ENCODE results near the gene MARCKSL1. TPM values are rescaled to one million over a fixed set of nuclear protein-coding genes. Genes with fewer than 3 reads are reported as not detected.

The MARCKSL1 gene
- total and polyA plus RNA-seq, 2 of the 13 experiments (the other 11 are each of a cell fraction or from before 2014, with no cell fraction given): 81.9 to 155 TPM

GRCh38 chr1:32337855-32338636 lies 2.0 kb upstream of the MARCKSL1 start (continued):
- no peak for TF ChIP-seq ZNF552 (CRISPR knock-in tag; IDR thresholded peaks at IDR 0.05; ENCODE audit: borderline replicate concordance)
- no peak for TF ChIP-seq HNF4G (IDR thresholded peaks at IDR 0.05; ENCODE audit: borderline replicate concordance, low read depth, low read length)
- no peak for TF ChIP-seq HNF4G (CRISPR knock-in tag; IDR thresholded peaks at IDR 0.05; ENCODE audit: borderline replicate concordance, low read depth)
- no peak for TF ChIP-seq ZNF12 (CRISPR knock-in tag; IDR thresholded peaks at IDR 0.05)
- TF ChIP-seq SALL2 (CRISPR knock-in tag; IDR thresholded peaks at IDR 0.05): 0 out of 2 replicates have a peak, but pooled peaks have one; percentile 43
- TF ChIP-seq ATF5 (CRISPR knock-in tag; IDR thresholded peaks at IDR 0.05; ENCODE audit: low read depth): no peak
- TF ChIP-seq ETS1 (CRISPR knock-in tag; IDR thresholded peaks at IDR 0.05): no peak
- TF ChIP-seq ZSCAN22 (CRISPR knock-in tag; IDR thresholded peaks at IDR 0.05): no peak
- no peak for TF ChIP-seq ZNF367 (CRISPR knock-in tag; IDR thresholded peaks at IDR 0.05; ENCODE audit: borderline replicate concordance)
- TF ChIP-seq ZNF556 (CRISPR knock-in tag; IDR thresholded peaks at IDR 0.05; ENCODE audit: borderline replicate concordance): no peak
- TF ChIP-seq ZC3H13 (CRISPR knock-in tag; IDR thresholded peaks at IDR 0.05): no peak
- no peak for TF ChIP-seq GTF3A (CRISPR knock-in tag; conservative IDR thresholded peaks at IDR 0.05)
- TF ChIP-seq RFX5 (IDR thresholded peaks at IDR 0.05; ENCODE audit: low read depth, low read length): no peak
- TF ChIP-seq MEF2D (CRISPR knock-in tag; IDR thresholded peaks at IDR 0.05): no peak
- TF ChIP-seq ZNF513 (CRISPR knock-in tag; conservative IDR thresholded peaks at IDR 0.05): no peak
- TF ChIP-seq, protein P1, sequence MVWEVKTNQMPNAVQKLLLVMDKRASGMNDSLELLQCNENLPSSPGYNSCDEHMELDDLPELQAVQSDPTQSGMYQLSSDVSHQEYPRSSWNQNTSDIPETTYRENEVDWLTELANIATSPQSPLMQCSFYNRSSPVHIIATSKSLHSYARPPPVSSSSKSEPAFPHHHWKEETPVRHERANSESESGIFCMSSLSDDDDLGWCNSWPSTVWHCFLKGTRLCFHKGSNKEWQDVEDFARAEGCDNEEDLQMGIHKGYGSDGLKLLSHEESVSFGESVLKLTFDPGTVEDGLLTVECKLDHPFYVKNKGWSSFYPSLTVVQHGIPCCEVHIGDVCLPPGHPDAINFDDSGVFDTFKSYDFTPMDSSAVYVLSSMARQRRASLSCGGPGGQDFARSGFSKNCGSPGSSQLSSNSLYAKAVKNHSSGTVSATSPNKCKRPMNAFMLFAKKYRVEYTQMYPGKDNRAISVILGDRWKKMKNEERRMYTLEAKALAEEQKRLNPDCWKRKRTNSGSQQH (CRISPR knock-in tag; IDR thresholded peaks at IDR 0.05; ENCODE audit: low read depth): no peak
- TF ChIP-seq KDM5B (CRISPR knock-in tag; IDR thresholded peaks at IDR 0.05; ENCODE audit: borderline replicate concordance): 0 out of 2 replicates have a peak, but pooled peaks have one; percentile 36
- no peak for TF ChIP-seq GPN1 (CRISPR knock-in tag; IDR thresholded peaks at IDR 0.05; ENCODE audit: borderline replicate concordance)
- TF ChIP-seq KDM4B (CRISPR knock-in tag; IDR thresholded peaks at IDR 0.05): no peak
- no peak for TF ChIP-seq ZSCAN20 (CRISPR knock-in tag; IDR thresholded peaks at IDR 0.05; ENCODE audit: borderline replicate concordance)
- no peak for TF ChIP-seq RELA (CRISPR knock-in tag; IDR thresholded peaks at IDR 0.05)
- TF ChIP-seq TBX3 (IDR thresholded peaks at IDR 0.05; ENCODE audit: borderline replicate concordance): no peak
- TF ChIP-seq CCAR2 (optimal IDR thresholded peaks at IDR 0.05; ENCODE audit: low read depth, low read length): no peak
- no peak for TF ChIP-seq ZNF205 (CRISPR knock-in tag; IDR thresholded peaks at IDR 0.05)
- 0 out of 2 replicates have a peak, but pooled peaks have one; percentile 41 for TF ChIP-seq KDM1A (CRISPR knock-in tag; IDR thresholded peaks at IDR 0.05)
- no peak for TF ChIP-seq ZNF563 (CRISPR knock-in tag; IDR thresholded peaks at IDR 0.05)
- 0 out of 2 replicates have a peak, but pooled peaks have one; percentile 13 for TF ChIP-seq ELF3 (CRISPR knock-in tag; IDR thresholded peaks at IDR 0.05)

All from HepG2 (cell line).